Tongue (tissue), 2 donors: ENCODE results near the gene HOXA7. TPM values are rescaled to one million over a fixed set of nuclear protein-coding genes. Genes with fewer than 3 reads are reported as not detected.

Experiments used
- DNase-seq: peaks from one replicate; pipeline ENCODE4 v3.0.0-alpha.2; 2015
- total RNA-seq: library from RNA; depleted of rRNA; stranded (reverse); fragments of >200 nt; gene quantifications from one replicate; pipeline ENCODE4 v1.2.3, GENCODE V29; 2014

Gene HOXA7
- total RNA-seq, 1 donor from 2014 or later, result not detected

DNA sequence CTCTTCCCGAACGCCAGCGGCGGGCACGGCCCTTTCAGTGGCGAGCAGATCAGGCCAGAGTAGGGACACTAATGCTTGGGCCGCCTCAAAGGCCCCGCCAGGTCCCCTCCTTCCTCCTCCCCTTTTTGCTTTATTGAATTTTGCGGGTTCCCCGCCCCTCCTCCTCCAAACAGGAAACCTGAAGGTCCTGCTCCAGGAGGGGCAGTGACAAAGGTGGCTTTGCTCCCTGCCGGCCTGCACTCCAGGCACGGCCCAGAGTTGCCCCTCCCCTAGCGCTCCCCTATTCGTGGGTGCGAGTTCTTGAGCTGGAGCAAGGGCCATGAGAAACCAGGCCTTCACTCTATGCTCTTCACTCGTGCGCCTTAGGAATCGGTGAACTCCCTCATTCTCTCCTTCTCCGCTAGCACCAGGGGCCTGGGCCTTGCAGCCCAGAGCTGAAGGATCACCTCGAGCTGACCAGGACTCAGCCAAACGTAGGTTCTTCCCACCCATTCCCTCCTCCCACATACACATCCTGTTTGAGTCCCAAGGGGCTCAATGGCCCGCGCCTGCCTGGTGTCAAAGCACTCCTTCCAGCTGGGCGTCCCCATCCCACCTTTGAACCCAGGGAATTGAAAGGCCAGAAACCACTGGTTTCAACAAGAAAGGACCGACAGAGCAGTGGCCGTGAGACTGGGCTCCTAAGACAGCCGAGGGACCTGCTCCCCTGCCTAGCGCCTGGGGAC is 8.3 kb downstream of the HOXA7 start:
- DNase-seq, result no peak

DNA sequence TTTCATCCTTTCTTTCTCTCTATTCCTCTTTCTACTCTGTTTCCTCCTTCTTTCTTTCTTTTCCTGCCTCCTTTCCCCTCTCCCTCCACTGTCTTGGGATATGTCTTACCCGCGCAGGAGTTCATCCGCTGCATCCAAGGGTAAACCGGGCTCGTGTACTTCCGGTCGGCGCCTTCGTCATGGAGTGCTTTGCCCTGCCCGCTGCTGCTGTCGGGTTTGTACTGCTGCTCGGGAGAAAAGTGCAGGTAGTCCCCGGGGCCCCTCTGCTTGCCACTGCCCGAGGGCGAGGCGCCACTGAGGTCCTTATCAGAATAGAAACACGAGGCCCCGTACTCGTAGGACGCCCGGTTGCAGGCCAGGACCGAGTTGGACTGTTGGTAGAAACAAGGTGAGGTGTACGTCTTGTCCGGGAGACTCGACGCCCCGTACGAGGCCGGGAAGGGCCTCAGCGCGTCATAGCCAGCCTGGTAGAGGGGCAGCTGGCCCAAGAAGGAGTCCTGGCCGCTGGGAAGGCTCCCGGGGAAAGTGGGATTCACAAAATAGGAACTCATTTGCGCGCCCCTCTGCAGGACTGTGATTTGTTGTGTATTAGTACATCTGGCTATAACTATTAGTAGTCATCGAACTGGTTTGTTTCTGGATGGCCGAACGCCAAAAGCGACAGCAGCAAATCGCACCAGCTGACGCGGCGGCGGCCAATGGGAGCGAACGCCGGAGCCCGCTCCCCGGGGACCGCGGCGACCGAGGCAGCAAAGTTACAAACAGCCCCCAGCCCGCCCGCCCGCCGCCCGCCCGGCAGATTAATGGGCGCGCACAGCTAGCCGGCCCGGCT is 9.1 kb downstream of the HOXA7 start, which contains the start of gene HOXA6:
HOXA6 (minus strand) TSS at position 576 of the 832 bp plus-strand sequence; CDS start at position 551, 25 bp downstream.
- no peak for DNase-seq

DNA sequence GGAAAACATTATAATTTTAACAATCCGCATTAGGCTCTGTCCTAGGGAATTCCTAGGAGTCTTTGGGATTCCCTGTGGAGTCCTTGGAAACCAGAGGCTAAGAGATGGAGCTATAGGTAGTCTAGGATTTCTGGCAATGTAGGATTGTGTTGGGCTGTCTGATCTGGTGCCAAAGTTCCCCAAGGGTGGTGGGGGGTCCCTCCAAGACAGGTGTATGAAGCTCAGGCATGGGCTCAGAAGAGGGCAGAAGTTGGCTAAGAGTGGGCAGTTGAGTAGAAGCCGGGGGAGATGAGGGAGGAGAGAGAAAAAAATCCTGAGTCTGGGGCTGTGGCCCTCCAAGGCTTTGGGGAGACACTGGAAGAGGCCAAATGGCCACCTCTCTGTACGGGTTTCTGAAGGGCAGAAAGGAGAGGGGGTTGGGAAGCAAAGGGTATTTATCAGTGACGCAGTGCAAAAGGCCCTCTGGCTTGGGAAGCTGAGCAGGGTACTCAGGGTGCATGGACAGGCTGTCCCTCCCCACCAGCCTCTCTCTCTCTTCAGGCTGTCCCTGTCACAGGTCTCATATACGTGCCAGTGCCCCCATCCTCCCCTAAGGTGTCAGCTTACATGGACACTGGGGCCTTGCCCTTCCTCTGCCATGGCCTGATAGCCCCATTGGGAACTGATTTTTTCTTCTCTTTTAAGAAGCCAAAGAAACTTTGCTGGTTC is 9.8 kb downstream of the HOXA7 start:
- DNase-seq, result no peak

DNA sequence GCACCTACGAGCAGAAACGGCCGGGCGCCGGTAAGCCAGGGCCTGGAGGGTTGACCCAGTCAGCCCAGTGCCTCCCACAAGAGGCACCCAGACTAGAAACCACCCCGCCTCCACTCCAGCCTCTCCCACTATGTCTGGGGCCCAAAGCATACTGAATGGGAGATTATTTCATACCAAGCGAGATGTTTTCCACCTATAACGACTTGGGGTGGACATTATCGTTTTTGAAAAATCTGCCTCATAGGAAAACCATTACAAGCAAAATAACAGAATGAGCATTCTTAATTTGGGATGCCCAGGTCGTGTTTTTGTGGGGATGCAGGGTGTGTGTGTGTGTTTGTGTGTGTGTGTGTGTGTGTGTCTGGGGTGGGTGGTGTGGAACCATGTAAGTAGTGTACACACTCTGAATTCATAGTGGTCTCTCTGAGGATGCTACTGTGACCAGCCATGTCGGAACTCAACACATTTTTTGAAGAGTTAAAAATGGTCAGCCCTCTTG is 10.5 kb downstream of the HOXA7 start:
- DNase-seq, result no peak

DNA sequence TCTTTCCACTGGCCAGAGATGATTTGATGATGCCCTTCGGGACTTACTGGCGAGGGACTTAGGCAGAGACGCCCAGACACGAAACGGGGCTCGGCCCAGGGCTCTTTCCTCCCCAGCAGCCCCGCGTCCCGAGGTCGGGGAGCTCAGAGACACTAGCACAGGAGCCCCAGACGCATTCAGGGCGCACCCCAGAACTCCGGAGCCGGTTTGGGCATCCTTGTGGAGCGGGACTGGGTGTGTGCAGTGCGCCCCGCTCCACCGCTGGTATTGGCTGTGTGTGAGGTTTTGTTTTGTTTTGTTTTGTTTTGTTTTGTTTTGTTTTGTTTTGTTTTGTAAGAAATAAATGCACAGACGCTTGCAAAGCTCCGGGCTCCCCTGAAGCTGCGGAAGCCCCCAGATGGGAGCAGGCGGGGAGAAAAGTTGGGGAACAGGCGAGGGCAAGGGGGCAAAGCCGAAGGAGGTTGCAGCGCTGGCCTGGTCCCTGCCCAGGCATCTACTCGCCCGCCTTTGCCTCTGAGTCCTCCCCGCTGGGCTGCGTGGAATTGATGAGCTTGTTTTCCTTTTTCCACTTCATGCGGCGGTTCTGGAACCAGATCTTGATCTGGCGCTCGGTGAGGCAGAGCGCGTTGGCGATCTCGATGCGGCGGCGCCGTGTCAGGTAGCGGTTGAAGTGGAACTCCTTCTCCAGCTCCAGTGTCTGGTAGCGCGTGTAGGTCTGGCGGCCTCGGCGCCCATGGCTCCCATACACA is 11.1 kb downstream of the HOXA7 start:
- no peak for DNase-seq

DNA sequence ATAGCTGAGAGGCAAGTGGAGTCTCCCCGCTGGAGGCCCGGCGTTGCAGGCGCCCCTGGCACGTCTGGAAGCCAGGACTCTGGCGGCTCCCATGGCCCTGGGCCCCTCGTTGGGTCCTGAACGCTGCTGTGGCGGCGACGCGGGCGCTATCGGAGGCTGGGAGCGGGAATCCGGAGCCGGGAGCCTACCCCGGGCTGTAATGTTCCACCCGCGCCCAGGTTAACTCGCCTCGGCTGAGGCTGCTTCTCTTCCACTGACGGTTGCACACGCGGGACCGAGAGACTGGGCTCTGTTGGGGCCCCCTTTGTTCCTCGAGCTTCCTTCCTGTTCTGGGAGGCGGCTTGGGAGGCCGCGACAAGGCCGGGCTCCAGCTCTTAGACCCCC is 11.7 kb downstream of the HOXA7 start:
- DNase-seq, result no peak

DNA sequence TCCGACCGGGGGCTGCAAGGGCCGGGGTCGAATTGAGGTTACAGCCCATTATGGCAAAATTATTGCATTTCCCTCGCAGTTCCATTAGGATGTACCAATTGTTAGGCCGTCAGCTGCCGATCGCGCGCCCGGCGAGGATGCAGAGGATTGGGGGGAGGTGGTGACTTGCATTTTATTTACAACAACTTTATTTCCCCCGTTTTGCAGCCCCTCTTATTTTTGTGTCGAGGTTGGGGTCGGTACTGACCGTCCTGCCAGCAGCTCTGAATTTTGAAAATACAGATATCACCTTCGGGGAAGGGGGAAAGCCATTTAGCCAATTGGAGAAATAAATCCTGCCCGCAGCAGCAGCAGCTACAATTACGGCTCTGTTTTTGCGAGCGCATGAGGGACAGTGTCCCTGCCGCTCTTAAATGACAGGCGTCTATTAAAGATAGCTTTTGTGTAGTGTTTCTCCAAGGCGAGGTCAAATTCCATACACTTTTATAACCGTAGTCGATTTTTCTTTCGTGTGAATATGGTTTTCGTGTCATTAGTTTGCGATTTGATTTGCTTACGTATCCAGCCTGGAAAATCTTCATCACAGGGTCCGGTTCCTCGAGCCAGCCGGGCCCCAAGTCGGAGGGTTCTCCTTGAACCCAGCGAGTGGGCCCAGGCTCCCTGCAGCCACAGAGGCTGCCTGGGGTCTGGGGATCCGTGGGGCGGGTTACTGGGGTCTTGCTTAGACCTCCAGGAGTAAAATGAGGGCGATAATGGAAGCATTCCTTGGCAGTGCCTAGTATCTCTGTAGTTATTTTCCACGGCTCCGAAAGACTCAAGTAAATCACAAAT is 12.3 kb downstream of the HOXA7 start:
- DNase-seq, result no peak

DNA sequence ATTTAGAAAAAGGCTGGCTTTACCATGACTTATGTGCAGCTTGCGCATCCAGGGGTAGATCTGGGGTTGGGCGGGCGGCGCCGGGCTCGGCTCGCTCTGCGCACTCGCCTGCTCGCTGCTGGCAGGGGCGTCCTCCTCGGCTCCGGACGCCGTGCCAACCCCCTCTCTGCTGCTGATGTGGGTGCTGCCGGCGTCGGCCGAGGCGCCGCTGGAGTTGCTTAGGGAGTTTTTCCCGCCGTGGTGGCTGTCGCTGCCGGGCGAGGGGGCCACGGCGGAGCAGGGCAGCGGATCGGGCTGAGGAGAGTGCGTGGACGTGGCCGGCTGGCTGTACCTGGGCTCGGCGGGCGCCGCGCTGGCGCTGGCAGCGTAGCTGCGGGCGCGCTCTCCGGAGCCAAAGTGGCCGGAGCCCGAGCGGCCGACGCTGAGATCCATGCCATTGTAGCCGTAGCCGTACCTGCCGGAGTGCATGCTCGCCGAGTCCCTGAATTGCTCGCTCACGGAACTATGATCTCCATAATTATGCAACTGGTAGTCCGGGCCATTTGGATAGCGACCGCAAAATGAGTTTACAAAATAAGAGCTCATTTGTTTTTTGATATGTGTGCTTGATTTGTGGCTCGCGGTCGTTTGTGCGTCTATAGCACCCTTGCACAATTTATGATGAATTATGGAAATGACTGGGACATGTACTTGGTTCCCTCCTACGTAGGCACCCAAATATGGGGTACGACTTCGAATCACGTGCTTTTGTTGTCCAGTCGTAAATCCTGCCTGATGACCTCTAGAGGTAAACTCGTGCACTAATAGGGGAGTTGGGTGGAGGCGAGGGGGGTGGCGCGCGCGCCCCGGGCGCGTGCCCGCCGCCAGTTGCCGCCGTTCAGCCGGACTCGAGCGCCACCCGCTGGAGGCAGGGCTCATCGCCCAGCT is 13.2 kb downstream of the HOXA7 start, which contains the start of gene HOXA5:
HOXA5 (minus strand) TSS at position 659 of the 927 bp plus-strand sequence; CDS start at position 585, 74 bp downstream.
- DNase-seq, result peak; percentile 56

DNA sequence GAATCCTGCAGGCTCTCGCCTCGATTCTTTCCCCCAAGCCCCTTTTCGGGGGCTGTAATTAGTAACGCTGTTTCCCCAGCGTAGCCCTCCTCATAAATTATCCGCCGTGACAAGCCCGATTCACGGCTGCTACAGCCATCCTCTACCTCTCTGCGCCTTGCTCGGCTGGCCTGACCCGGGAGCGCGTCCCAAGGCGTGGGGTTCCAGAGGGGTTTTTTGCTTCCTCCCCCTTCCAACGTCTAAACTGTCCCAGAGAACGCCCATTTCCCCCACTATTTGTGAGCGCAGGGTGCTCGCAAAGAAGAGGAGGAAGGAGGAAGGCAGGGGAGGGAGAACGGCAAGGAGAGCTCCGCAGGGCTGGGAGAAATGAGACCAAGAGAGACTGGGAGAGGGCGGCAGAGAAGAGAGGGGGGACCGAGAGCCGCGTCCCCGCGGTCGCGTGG is 13.9 kb downstream of the HOXA7 start:
- no peak for DNase-seq

DNA sequence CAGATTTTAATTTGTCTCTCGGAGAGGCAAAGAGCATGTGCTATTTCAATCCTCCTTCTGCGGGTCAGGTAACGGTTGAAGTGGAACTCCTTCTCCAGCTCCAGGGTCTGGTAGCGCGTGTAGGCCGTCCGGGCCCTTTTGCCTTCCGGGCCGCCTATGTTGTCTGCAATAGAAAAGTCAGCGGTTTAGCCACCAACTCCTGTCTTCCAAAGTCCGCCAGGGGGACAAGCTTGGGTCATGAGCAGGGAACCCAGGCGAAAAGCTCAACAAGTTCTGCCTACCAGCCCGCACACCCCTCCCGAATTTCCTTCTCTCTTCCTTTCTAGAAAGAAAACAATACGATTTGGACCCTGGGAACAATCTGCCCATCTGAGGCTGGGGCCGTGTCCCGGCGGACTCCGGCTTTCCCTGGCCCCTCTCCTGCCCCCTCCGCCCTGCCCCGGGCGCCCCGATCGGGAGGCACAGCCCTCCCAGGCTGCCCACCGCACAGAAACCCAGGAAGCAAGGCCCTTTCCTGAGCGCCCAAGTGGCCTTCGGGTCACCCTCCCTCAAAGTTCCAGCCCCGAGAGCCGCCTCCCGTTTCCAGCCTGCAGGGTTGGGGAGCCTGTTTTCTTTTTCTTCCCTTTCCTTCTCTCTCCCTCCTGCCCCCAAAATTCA is 14.4 kb downstream of the HOXA7 start:
- no peak for DNase-seq

DNA sequence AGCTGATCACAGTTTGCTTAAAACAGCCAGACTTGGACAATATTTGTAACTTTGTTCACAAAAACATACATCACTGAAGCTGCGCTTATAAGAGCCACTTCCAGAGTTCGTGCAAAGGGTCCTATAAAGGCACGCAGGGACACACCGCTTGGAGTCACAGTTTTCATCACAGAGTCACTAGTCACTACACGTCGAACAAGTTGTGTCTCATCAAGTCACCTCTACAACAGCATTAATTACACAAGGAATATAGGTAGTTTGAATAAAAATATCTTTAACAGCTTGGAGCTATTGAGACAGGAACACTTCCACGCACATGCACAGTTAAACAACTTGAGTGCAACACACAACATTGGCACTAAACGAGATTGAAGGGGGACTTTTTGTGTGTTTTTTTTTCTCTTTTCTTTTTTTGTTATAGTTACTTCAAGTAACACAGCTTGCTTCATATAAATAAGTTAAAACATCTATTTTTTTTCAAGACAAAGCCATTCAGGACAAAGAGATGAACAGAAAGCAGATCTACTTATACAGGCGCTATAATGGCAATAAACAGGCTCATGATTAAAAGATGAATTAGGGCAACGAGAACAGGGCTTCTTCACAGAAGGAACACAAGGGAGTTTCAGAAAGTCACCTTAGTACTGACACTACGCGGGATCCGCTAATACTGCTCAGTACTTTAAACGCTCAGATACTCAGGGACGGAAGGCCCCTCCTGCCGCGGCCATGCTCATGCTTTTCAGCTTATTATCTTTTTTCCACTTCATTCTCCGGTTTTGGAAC is 15.1 kb downstream of the HOXA7 start:
- DNase-seq, result no peak

DNA sequence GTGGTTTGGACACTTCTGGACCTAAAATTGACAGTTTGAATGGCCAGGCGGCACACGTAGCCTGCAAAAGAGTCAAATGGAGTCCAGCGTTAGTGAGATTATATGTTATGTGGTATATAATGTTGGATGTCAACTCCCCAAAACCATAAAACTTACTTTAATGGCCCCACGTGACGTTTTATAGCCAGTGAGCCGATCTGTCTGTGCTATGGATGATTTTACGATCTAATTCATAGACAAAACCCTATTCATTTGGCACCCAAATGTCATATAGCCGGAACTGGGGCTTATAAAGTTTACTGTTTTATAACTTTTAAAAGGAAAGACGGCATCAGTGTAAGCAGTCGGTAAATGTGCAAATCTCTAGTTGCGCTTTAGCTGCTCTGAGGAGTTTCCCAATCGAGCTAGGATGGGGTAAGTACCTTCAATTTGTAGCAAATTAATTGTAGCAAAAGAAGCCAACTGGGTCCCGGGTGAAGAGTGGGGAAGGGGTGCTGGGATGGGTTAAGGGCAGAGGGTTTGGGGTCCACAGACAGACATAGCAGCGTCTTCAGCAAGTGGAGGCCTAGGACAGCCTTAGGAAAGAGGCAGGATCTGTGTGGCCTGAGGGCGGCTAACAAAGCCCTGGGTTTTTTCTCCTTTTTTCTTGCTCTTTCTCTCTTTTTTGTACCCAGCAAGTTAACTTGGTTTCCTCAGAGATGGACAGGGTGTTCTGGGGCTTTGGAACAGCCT is 16.2 kb downstream of the HOXA7 start:
- DNase-seq, result no peak

DNA sequence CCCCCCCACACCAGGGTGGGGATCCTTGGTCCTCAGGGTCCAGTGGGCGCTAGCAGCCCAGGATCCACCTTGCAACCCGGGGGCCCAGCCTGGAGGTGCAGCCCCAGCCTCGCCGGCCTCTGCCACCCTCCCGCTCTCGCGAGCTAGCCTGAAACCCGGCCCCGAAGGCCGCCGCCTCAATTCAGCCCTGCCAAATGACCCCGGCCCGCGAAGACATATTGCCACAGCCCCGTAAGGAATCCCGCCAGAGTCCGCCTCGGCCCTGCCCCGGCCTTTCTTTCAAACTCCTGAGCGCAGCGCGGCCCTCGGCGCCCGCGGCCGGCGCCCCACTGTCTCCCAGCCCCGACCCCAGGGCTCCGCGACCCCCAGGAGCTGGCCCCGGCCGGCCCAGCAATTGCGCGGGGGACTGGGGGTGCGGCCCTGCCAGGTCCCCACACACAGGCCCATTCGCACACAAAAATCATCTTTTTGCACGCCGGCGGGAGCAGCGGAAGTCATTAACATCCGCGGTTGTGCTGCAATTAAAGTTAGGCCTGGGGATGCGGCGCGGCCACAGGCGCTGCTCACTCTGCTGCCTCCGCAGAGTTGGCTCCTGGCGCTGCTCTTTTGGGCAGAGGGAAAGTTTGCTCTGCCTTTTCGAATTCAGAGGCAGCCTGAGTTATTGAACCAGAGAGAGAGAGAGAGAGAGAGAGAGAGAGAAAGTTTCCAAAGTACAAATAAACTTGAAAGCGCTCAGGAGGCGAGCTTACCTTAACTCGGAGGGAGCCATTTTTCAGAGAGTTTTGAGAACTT is 16.9 kb downstream of the HOXA7 start:
- DNase-seq, result no peak

DNA sequence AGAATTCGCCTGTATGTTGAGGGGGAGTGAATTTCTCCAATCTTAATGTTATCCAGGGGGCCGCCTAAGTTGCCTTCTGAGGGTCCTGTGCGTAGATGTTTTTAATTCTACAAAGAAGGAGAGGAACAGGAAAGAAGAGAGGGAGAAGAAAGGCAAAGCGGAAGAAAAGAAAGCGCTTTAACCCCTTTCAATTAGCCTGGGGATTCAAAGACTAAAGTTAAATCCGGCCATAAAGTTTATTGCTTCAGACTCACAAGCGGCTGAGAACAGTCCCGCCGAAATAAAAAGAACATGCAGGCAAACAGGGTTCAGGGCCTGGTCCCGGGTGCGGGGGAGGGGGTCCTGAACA is 17.5 kb downstream of the HOXA7 start:
- DNase-seq, result no peak

DNA sequence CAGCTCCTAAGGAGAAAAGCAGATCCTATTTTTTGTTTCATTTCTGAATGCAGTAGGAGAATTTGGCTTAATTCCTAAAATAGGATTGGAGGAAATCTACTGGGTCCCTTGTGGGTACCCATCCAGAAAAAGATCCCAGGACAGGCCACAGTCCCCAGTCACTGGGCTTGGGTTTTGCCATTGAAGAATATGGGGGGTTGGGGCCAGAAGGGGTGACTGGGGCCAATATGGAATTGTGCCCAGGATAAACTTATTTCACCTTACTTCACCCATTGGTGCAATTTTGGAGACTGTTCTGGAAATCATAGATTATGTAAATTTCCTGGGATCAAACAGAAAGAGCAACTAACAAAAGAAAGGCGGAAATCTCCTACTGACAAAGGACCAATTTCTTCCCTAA is 18.0 kb downstream of the HOXA7 start:
- no peak for DNase-seq

DNA sequence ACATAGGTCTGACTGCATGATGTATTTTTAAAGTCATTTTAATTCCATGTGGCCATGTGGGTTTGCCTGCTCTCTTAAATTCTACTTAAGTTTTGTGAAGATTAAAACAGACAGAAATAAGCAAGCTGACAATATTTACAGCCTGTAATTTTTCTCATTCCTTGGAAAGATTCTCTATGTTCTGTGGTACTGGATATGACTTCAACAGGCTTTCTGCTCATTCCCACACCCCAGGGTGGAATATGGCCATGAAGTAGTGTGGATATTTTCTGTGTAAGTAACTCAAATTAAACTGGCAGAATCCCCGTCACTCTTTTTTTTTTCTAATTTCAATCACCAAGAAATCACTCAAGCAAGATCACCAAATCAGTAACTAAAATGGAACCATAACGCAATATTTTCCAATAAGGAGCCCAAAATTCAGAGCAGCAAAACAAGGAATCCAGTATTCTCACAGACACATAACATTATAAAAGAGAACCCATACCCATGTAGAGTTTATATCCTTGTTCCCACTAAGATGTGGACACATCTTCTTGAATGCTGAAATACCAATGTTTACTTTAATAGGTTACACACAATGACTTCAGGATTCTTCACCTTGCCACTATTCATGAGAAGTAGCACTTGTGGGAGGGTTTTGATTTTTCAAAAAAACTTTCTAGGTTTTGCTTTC is 18.7 kb downstream of the HOXA7 start:
- DNase-seq, result no peak
